HG03565 (cell line): ENCODE results near the gene HTR6.
A peak's percentile ranks its signal among the peaks of the same experiment; 100 is the strongest.

Source experiments
- ATAC-seq: cut with Tn5 transposase; IDR thresholded peaks from one replicate; pipeline ENCODE4 v1.9.1; 2021; ENCODE audit warnings: mild to moderate bottlenecking, moderate library complexity; ENCODE audit not compliant: unreplicated experiment

Gene HTR6

GRCh38 chr1:19715334-19716203 is 50.9 kb downstream of the HTR6 start:
- peak; percentile 55 for ATAC-seq

GRCh38 chr1:19717467-19717866 is 52.8 kb downstream of the HTR6 start:
- ATAC-seq = no peak

- no peak for ATAC-seq
Observed at GRCh38 chr1:19720174-19720573, 55.5 kb downstream of the HTR6 start.

GRCh38 chr1:19720973-19721372 is 56.3 kb downstream of the HTR6 start:
- no peak for ATAC-seq

- no peak for ATAC-seq
Observed at GRCh38 chr1:19723874-19724273, 59.2 kb downstream of the HTR6 start.

- ATAC-seq = no peak
Observed at GRCh38 chr1:19725606-19726005, 60.9 kb downstream of the HTR6 start.

GRCh38 chr1:19728413-19729145 is 63.9 kb downstream of the HTR6 start:
- ATAC-seq = no peak

GRCh38 chr1:19730232-19730631 is 65.6 kb downstream of the HTR6 start:
- no peak for ATAC-seq
